ENCODE data around the gene MSLN.
A peak's percentile ranks its signal among the peaks of the same experiment; 100 is the strongest.

MSLN gene

DNA sequence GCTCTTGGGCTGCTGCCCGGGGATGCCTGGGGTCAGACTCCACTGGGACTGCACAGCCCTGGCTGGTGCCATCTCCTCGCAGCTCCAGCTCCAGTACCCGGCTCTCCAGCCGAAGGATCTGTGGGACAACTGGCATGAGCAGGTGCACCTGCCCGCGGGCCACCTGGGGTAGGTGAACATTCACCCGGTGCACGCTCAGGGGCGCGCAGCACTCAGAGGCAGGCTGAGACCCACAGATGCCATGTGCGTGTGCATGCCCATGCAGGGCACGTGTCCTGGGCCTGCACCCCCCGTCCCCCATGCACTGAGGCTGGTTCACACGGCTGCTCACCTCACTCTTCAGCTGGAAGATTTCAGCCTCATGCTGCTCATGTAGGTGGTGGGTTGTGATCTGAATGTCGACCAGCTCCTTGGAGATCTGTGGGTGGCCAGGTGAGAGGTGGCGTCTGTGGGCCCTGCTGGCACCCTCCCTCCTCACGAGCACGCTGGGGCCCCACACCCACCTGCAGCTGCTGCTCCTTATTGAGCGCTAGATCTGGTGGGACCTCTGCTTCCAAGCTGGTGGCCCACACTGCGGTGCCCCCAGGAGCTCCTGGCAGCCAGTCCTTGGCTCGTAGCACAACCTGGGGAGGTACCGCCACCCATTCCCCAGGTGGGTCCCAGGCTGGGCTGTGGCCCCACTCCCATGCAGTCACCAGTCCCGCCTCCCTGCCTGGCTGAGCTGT is 34.9 kb upstream of the MSLN start:
- H3K27ac ChIP-seq (ENCODE audit: poor library complexity, severe bottlenecking), result no peak overlapping the region
- DNase-seq (ENCODE audit: low spot score), result no peak
- ATAC-seq (ENCODE audit: low read depth), result no peak
- H3K36me3 ChIP-seq (ENCODE audit: low read depth), result no peaks in the 10 kb centered on the region
- no peaks in the 10 kb centered on the region for H3K9me3 ChIP-seq (ENCODE audit: severe bottlenecking)
- no peaks in the 10 kb centered on the region for H3K27me3 ChIP-seq (ENCODE audit: insufficient read depth, poor library complexity, severe bottlenecking)
- H3K4me1 ChIP-seq (ENCODE audit: insufficient read depth, poor library complexity, severe bottlenecking), result no peaks in the 10 kb centered on the region
- H3K4me3 ChIP-seq (ENCODE audit: severe bottlenecking), result no peak overlapping the region
- TF ChIP-seq, protein P1, sequence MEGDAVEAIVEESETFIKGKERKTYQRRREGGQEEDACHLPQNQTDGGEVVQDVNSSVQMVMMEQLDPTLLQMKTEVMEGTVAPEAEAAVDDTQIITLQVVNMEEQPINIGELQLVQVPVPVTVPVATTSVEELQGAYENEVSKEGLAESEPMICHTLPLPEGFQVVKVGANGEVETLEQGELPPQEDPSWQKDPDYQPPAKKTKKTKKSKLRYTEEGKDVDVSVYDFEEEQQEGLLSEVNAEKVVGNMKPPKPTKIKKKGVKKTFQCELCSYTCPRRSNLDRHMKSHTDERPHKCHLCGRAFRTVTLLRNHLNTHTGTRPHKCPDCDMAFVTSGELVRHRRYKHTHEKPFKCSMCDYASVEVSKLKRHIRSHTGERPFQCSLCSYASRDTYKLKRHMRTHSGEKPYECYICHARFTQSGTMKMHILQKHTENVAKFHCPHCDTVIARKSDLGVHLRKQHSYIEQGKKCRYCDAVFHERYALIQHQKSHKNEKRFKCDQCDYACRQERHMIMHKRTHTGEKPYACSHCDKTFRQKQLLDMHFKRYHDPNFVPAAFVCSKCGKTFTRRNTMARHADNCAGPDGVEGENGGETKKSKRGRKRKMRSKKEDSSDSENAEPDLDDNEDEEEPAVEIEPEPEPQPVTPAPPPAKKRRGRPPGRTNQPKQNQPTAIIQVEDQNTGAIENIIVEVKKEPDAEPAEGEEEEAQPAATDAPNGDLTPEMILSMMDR (IDR thresholded peaks at IDR 0.05; ENCODE audit: poor library complexity, severe bottlenecking), result no peak

DNA sequence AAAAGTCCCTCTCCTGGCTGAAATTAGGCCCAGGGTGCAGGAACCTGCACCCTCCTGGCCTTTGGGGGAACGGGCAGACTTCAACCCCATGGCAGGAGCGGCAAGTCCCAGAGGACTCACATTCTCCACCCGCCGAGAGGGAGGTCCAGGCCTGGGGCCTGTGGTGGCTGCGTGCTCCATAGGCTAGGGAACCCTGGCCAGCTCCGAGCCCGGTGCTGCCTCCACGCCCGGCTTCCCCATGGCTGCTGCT is 34.4 kb upstream of the MSLN start:
- Histone ChIP-seq H3K9me3 (ENCODE audit: severe bottlenecking) (no peaks in the 10 kb centered on the region), H3K36me3 (ENCODE audit: low read depth) (no peaks in the 10 kb centered on the region), H3K27ac (ENCODE audit: poor library complexity, severe bottlenecking) (peak overlapping the region; percentile 64), H3K4me1 (ENCODE audit: insufficient read depth, poor library complexity, severe bottlenecking) (no peaks in the 10 kb centered on the region), H3K4me3 (ENCODE audit: severe bottlenecking) (peak overlapping the region; percentile 43), H3K27me3 (ENCODE audit: insufficient read depth, poor library complexity, severe bottlenecking) (no peaks in the 10 kb centered on the region)
- TF ChIP-seq, protein P1 (IDR thresholded peaks at IDR 0.05; ENCODE audit: poor library complexity, severe bottlenecking), result no peak
- DNase-seq (ENCODE audit: low spot score), result no peak
- no peak for ATAC-seq (ENCODE audit: low read depth)

DNA sequence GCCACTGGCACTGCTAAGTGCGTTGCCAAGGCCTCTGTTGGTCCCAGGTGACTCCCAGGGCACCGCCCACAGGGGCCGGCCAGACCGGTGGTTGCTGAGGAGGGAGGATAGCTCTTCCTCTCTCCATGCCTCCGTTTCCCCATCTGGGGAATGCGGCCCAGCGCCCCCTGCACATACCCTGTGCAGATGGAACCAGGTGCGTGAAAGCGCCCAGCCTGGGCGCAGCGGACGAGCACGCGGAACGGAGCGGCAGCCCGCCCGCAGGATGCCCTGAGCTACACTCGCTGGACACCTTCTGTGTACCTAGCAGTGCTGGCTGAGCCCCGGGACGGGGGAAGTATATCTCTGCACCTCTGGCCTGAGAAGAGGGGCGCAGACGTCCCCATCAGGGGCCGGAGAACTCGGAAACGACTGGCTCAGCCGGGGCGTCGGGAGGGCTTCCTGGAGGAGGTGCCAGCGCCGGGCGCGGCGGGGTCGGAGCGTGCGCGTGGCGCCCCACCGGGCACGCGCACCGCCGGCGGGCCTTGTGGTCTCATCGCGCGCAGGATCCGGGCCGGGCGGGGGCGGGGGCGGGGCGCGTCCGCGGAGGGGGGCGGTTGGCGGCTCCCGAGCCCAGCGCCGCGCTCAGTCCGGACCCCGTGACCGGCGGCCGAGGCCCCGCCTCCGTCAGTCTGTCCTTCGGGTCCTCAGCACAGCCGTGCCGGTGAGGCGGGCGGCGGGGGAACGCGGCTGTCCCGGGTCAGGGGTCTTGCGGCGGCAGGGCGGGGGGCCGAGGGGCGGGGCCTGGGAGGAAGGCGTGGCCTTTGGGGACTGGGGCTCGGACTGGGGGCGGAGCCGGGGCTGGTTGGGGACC is 33.9 kb upstream of the MSLN start, which contains the start of the genes CCDC78 and HAGHL:
Gene CCDC78 (minus strand): TSS at position 6 of the 853 bp plus-strand sequence. CDS start 76 bp downstream, outside the sequence.
Gene HAGHL (plus strand): TSS at position 669 of the 853 bp plus-strand sequence. CDS start 404 bp downstream, outside the sequence.
- DNase-seq (ENCODE audit: low spot score) (no peak), ATAC-seq (ENCODE audit: low read depth) (peak; percentile 12)
- Histone ChIP-seq H3K4me3 (ENCODE audit: severe bottlenecking) (peak within 1 kb of the TSS; percentile 43), H3K36me3 (ENCODE audit: low read depth) (no peaks in the 10 kb centered on the region), H3K9me3 (ENCODE audit: severe bottlenecking) (no peaks in the 10 kb centered on the region), H3K4me1 (ENCODE audit: insufficient read depth, poor library complexity, severe bottlenecking) (no peaks in the 10 kb centered on the region), H3K27me3 (ENCODE audit: insufficient read depth, poor library complexity, severe bottlenecking) (no peaks in the 10 kb centered on the region), H3K27ac (ENCODE audit: poor library complexity, severe bottlenecking) (peak within 1 kb of the TSS; percentile 64)
- TF ChIP-seq, protein P1 (IDR thresholded peaks at IDR 0.05; ENCODE audit: poor library complexity, severe bottlenecking), result no peak

DNA sequence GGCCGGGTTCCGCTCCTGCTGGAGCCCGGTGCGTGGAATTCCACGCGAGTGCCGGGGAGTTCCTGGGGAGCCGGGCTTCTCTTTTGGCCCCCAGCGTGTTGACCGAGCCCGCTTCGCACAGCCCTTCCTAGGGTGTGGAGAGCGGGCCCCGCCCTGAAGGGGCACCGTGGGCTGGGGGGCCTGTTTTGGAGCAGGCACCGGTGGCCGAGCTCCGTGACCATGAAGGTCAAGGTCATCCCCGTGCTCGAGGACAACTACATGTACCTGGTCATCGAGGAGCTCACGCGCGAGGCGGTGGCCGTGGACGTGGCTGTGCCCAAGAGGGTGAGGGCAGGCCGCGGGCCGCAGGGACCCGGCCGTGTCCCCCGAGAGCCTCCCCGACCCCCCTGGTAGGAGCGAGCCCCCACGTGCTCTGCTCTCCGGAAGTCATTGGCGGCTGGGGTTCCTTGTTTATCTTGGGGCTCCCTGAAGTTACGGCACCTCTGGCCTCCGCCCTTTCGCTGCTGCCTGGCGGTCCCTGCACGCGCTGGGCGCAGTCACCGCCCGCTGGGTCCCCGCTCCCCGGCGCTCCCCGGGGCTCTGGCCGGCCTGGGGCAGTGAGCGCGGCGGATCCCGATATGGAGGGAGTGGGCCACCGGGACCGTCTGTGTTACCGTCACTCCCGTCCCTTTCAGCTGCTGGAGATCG is 33.1 kb upstream of the MSLN start:
- H3K36me3 ChIP-seq (ENCODE audit: low read depth), result 0 out of 2 replicates have a peak, but pooled peaks cover 4% of the 10 kb centered on the region
- no peaks in the 10 kb centered on the region for H3K27me3 ChIP-seq (ENCODE audit: insufficient read depth, poor library complexity, severe bottlenecking)
- TF ChIP-seq, protein P1 (IDR thresholded peaks at IDR 0.05; ENCODE audit: poor library complexity, severe bottlenecking), result no peak
- H3K4me3 ChIP-seq (ENCODE audit: severe bottlenecking), result peak overlapping the region; percentile 43
- peak overlapping the region; percentile 64 for H3K27ac ChIP-seq (ENCODE audit: poor library complexity, severe bottlenecking)
- no peaks in the 10 kb centered on the region for H3K9me3 ChIP-seq (ENCODE audit: severe bottlenecking)
- ATAC-seq (ENCODE audit: low read depth) (no peak), DNase-seq (ENCODE audit: low spot score) (no peak)
- no peaks in the 10 kb centered on the region for H3K4me1 ChIP-seq (ENCODE audit: insufficient read depth, poor library complexity, severe bottlenecking)
